Activated CD8-positive, alpha-beta memory T cell treated with anti-CD3 and anti-CD28 coated beads for 48 hours (primary cell): ENCODE data around the gene IFNK.

Experiments used
- DNase-seq, 3 experiments: peaks; one replicate each; pipeline ENCODE4 v3.0.0-alpha.2; 2020; ENCODE audit warnings: low read depth in 2 of 3, low spot score in 2 of 3

Gene IFNK

GRCh38 chr9:27510780-27511179 is 13.3 kb upstream of the IFNK start:
- DNase-seq: no peak

GRCh38 chr9:27511771-27512170 is 12.3 kb upstream of the IFNK start:
- no peak for DNase-seq

- no peak for DNase-seq
Observed at GRCh38 chr9:27514551-27514950, 9.5 kb upstream of the IFNK start.

DNA sequence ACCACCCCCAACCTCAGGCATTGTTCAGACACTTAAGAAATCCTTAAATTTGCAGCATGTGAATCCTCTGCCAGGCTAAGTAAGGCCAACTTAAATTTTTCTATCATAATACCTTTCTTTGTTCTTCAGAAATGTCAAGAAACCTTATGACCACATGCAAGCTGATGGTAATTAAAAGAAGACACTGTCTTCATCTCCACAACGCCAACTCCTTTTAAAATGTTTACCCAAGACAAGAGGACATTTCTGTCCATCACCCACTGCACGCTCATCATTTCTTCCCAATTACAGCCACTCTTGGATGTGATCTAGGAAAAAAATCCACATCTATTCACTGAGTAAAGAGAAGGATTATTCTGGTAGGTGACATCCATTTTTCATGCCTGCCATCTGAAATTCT is 6.1 kb upstream of the IFNK start:
- no peak for DNase-seq

DNA sequence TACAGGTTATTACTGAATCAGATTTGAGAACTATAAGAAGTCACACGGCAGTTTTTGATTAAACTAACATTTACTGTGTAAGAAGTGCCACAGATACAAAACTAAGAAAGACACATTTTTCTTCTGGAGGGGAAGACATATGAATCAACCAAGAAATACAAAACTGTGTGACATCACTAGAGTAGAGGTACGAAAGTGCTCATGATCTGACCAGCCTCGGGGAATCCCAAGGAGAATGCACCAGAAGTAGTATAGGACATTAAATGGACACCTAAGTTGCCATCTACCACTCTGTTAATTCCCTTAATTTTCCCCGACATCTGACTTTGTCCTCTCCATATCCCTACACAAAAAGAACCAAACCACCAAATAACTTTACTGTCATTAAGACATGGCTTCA is 5.3 kb upstream of the IFNK start:
- no peak for DNase-seq

DNA sequence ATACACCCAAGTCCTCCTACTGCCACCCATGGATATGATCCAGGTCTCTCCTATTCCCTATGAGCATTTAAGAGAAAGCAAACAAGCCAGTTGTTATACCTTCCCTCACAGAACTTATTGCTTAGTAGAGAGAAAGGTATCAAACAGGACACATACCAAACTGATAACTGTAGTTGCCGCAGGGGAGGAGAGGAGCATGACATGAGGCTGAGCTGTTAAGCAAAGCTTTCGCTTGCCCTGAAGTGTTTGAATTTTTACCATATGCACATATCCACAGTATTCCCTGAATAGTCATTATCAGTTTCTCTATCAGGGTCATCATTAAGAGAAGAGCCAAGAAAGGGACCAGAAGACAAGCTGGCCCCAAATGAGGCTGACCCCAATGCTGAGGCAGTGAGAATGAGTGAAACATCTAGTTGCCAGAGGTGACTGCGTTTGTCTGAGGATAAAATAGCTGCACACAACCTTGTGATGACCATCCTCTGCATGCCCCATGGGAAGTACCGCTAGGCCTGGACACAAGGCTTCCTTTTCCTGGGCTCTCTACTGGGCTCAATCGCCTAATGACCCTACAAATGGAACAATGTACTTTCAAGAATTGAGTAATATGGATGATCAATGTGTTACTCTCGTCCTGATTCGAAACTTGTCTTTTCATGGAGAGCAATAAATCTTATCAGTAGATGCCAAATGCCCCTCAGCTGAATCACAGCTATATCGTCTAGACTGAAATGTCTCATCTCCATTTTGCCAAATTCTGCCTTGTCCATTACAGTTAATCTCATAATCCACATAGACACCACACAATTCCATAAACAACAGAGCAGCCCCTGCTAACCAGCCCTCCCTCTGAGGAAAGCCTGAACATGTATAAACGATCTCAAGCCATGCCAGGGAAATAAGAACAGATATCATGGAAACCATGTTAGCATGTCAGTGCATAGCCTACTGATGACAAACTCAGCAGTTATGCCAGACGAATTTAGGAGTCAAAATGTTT is 4.3 kb upstream of the IFNK start:
- DNase-seq: no peak

DNA sequence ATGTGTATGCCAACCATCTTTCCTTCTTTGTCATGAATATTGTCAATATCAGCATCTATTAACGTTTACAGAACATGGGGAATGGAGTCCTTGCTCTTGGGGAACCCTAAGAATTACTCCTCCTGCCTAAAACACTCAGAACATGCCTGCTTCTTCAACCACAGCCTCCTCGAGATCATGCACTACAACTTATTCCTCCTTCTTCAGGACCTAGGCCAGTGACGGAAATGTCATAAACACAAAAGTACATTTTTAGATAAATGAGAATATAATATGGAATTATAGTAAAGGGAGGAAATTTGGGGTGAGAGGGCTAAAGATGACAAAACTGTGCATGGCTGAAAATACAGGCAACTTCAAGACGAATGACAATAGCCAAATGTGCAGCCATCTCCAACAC is 3.1 kb upstream of the IFNK start:
- DNase-seq: no peak

GRCh38 chr9:27523141-27523540 is 949 bp upstream of the IFNK start:
- no peak for DNase-seq

DNA sequence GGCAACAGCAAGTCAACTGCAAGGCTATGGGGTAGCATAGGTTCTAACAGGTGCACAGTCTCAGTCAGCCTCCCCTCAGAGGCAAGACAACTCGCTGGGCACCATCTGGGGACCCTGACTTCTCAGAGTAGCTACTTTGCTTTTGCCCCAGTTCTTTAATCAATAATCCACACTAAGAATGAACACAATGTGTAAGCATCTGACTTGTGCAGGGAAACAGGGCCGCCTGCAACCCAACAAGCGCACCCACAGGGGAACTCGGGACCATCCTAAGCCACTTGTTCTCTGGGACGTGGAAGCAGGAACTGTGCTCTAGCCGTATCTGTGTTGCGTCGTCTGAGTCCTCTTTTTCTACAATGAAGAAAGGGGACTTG is 3.6 kb downstream of the IFNK start:
- DNase-seq: no peak

DNA sequence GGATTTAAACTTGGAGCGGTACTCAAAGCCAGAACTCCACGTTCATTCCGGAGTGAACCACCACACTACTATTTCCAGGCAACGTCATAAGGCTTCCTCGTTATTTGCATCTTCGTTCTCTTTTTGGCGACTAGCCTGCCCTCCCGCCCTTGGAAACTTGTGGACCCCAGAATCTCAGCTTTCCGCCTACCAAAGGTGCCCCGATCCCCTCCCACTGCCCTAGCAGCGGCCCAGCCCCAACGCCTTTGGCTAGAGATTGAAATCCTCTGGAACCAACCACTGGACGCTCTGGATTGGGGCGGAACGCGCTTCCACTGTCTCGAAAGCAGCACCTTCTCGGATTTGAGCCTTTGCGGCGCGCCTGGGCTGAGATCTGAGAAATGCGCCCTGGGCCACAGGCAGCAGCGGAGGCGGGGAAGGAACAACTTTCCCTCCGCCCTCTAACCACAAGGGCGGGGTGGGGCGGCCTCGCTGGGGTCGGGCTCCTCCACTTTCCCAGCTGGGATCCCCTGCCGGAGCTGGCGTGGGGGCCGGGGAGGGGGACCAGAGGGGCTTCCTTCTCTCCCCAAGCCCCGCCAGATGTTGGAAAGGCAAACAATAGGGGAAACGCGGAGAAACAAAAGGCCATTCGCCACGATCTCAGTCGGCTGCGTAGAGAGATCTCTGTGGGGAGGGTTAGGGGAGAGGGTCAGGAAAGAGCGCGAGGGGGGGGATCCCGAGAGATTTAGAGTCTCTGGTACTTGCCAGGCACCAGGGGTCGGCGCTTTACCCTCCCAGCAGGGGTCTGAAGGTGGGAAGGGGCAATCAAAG is 4.2 kb downstream of the IFNK start:
- DNase-seq: peak in 2 of 3 experiments; percentile 32 to 39

DNA sequence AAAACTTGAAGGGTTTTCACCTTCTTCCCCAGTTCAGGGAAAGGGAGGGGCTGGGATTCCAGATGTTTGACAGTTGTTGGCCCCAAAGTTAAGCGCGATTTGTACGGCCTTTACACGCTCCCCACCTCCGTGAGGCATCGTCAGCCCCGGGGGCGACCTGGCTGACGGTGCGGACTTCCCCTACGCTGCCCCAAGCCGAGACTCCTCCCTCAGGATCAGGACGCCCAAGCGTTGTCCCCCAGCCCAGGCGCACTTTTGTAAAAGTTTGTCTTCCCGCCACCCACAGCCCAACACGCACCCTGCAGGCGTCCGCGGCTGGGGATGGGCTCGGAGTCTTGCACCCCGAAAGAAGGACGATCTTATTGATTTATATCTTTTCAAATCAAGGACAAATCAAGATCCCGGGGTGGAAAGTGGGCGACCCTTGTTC is 4.8 kb downstream of the IFNK start:
- peak; percentile 27 to 31 (median 30) for DNase-seq

GRCh38 chr9:27529316-27530278 is 5.5 kb downstream of the IFNK start, which contains the start of gene MOB3B:
MOB3B (minus strand) TSS chr9:27529814; CDS start chr9:27455550, 74,264 bp downstream.
- peak; percentile 49 to 74 (median 64) for DNase-seq

DNA sequence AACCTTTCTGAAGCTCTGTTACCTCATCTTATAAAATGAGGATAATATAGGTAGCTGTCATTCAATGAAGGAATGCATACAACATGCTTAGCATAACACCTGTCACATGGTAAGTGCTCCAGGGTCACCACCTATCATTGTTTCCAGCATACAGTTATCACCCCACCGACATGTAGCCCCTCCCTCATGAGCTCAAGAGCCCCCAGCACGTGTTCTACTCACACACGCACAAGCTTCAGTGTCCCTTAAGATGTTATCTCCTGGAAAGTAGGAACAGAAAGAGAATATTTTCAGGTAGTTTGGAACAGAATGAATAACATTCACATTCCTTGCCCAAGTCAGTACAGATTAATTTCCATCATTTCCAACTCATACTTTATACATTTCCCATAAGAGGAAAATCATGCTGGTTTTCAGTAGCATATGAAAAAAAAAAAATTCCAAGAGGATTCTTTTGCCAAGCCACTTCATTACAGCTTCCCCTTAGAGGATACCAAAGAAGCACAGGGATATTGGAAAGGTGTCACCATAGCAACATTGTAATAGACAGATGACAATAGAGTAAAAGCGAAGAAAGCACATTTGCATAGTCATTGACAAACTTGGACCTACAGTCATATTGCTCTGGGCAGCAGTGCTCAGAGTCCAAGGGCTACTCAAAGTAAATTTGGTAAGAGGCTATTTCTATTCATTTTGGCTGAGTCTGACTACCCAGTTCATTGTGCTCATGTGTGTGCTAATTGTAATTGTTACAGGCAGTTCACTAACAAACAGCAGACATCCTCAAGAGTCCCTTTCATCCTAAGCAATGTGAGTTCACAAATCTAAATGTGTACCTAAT is 7.0 kb downstream of the IFNK start:
- DNase-seq: no peak

GRCh38 chr9:27532046-27532445 is 8.0 kb downstream of the IFNK start:
- DNase-seq: no peak

DNA sequence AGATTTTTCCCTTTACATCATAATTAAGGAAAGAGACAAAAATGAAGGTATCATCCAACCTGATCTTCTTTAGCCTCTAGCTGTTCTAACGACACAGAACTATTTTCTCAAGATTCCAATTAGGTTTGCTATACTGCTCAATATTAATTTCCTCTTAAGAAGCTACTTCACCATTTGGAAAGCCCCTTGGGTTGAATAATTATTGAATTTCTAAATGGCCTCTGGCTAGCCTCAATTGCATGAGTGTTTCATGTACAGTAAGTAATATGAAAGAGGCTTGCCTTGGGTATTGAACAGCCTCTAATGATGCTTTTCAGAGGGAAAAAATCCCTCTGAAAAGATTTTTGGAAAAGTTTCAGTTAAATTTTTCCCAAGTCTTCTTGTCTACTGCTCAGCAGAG is 9.2 kb downstream of the IFNK start:
- DNase-seq: no peak

GRCh38 chr9:27534131-27534530 is 10.0 kb downstream of the IFNK start:
- DNase-seq: no peak

DNA sequence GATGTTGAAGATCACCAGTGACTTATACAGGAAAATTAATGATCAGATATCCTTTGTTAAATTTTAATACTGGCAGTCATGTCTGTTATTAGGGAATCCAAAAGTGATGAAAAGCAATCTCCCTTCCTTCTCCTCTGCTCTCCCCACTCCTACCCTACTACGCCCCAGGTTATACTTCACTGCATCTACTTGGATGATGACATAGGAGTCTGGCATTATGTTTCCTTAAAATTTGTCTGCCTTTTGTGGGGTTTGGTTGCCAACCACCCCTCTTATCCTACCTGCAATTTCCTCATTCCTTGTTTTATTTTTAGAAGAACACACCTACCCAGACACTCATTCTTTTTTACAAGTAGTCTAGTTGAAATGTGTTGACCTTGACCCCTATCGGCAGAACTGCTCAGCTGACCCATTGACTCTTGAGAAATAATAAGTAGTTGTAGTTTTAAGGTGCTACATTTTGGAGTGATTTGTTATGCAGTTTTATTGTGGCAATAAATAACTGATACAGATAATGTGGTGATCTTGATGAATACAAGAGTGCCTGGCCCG is 10.6 kb downstream of the IFNK start:
- DNase-seq: no peak

DNA sequence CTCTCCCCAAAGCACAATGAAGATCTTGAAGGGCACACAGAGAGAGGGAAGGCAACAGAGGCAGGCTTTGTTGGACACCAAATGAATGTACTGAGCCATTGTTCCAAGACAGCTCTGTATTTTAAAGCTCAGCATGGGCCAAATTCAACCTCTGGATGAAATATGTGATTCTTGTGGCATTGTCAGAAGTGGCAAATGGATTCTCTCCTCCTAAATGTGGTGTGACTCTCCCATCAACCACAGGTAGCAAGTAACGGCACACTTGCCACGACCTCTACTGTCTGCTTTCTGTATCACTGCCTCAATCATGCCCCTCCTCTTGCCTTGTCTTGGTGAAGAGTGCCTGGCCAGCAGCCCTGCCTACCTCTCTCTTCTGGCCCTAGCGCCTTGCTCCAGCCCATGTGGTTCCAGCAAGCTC is 11.6 kb downstream of the IFNK start:
- no peak for DNase-seq

DNA sequence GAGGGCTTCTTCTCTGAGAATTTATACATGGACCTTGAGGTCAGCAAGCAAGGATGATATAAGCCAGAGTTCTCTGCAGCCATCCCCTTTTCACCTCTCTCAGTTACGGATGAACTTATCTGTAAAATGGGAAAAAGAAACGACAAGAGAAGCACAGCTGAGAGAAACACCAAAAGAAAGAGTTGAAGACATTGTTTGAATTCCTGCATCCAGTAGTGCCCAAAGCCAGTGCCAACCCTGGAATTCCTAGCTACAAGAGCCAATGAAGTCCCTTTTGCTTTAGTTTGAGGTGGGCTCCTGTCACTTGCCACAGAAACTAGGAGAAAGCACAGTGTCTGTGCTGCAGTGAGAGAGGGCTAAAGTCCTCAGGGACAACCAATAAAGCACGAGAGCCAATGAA is 12.1 kb downstream of the IFNK start:
- no peak for DNase-seq

GRCh38 chr9:27537027-27537435 is 12.9 kb downstream of the IFNK start:
- DNase-seq: no peak
